MCF 10A (cell line): ENCODE results near the gene MAML2. TPM values are rescaled to one million over a fixed set of nuclear protein-coding genes. Genes with fewer than 3 reads are reported as not detected.

Experiments
- BruUV-seq: library from RNA; stranded (reverse); fragments of 400-500 nt; replicated peaks from 2 replicates; lab custom pipeline; 2021; lab: Mats Ljungman, UMichigan
- CTCF ChIA-PET: fragments of 300-600 bp; sonication (Branson Sonifier 250); formaldehyde crosslinking; extraction: SDS; loops from one replicate; lab custom pipeline; 2021; ENCODE audit warnings: antibody characterized with exemption, inconsistent platforms; lab: Yijun Ruan, JAX
- POLR2A ChIA-PET: fragments of 300-600, 350-650 bp; sonication (Branson Sonifier 250); formaldehyde crosslinking; extraction: SDS; loops from one replicate; lab custom pipeline; 2020; ENCODE audit warnings: antibody characterized with exemption, inconsistent platforms; lab: Yijun Ruan, JAX
- DNase-seq: peaks from one replicate; pipeline ENCODE4 v3.0.0-alpha.2; 2018; ENCODE audit not compliant: unreplicated experiment
- H3K27ac Mint-ChIP-seq: one replicate; pipeline ENCODE4 v1.8.0; 2022; ENCODE audit warnings: mild to moderate bottlenecking, low read depth, mixed read lengths; ENCODE audit not compliant: unreplicated experiment
- H3K27me3 Mint-ChIP-seq: one replicate; pipeline ENCODE4 v1.8.0; 2022; ENCODE audit warnings: mixed read lengths; ENCODE audit not compliant: insufficient read depth, unreplicated experiment
- H3K36me3 Mint-ChIP-seq: one replicate; pipeline ENCODE4 v1.8.0; 2022; ENCODE audit warnings: mild to moderate bottlenecking, moderate library complexity, mixed read lengths; ENCODE audit not compliant: insufficient read depth, unreplicated experiment
- H3K4me1 Mint-ChIP-seq: one replicate; pipeline ENCODE4 v1.8.0; 2022; ENCODE audit warnings: mixed read lengths; ENCODE audit not compliant: insufficient read depth, unreplicated experiment
- H3K4me3 Mint-ChIP-seq: one replicate; pipeline ENCODE4 v1.8.0; 2022; ENCODE audit warnings: mild to moderate bottlenecking, moderate library complexity, mixed read lengths; ENCODE audit not compliant: unreplicated experiment
- H3K9me3 Mint-ChIP-seq: one replicate; pipeline ENCODE4 v1.8.0; 2022; ENCODE audit warnings: mixed read lengths; ENCODE audit not compliant: unreplicated experiment
- intact Hi-C: fragments of 100-400 bp; cut with micrococcal nuclease; formaldehyde crosslinking; loops from 2 replicates; pipeline ENCODE4 v1.14.1; 2022
- total RNA-seq: library from RNA; stranded (reverse); gene quantifications from 2 replicates; pipeline ENCODE4 v1.2.3, GENCODE V29; 2022
- TF ChIP-seq, protein P1 (sequence below): fragments of 200-600 bp; IDR thresholded peaks from one replicate; pipeline ENCODE4 v1.8.0; 2022; ENCODE audit warnings: antibody characterized with exemption, mild to moderate bottlenecking; ENCODE audit not compliant: unreplicated experiment

The MAML2 gene
- total RNA-seq, 1 experiment from 2014 or later: 8.6 TPM

DNA sequence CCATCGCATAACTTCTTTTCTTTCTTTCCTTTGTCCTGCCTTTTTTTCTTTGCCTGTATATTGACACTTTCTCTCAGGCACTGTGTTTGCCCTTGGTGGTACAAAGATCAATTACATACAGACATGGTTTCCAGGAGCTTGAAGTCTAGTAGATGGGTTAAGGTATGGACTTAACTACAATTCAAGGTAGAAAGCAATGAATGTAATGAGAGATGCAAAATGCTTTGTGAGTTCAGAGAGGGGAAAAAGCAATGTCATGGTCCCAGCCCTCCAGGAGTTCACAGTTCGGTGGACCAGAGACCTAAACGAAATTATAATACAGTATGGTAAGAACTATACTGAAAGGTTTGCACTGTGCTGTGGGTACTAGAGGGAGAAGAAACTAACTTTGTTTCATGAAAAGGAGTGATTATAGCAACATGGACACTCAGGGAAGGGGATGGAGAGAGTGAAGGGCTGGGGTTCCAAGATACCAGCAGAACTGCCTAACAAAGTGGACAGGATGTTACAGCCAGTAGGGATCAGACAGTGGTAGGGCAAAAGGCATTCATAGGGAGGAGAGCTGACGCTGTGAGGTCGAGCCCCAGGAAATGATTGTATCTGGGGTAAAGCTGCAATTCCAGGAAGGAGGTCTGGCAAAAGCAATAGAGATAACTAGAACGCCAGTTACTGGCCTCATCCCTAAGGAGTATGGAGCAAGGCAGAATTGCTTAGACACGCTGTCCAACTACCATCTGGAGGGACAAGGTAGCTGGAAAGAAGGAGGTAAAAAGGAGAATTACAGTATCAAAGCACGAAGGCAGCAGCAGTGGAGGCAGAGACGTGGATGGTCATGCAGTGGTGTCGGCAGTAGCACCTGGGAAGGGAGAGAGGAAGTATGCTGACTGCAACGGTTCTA, 260.7 kb downstream of the MAML2 start:
- Mint-ChIP-seq H3K27me3 (no peaks in the 10 kb centered on the region), H3K27ac (no peak overlapping the region), H3K4me1 (no peaks in the 10 kb centered on the region), H3K4me3 (no peak overlapping the region), H3K36me3 (no peaks in the 10 kb centered on the region), H3K9me3 (no peaks in the 10 kb centered on the region)
- TF ChIP-seq, protein P1, sequence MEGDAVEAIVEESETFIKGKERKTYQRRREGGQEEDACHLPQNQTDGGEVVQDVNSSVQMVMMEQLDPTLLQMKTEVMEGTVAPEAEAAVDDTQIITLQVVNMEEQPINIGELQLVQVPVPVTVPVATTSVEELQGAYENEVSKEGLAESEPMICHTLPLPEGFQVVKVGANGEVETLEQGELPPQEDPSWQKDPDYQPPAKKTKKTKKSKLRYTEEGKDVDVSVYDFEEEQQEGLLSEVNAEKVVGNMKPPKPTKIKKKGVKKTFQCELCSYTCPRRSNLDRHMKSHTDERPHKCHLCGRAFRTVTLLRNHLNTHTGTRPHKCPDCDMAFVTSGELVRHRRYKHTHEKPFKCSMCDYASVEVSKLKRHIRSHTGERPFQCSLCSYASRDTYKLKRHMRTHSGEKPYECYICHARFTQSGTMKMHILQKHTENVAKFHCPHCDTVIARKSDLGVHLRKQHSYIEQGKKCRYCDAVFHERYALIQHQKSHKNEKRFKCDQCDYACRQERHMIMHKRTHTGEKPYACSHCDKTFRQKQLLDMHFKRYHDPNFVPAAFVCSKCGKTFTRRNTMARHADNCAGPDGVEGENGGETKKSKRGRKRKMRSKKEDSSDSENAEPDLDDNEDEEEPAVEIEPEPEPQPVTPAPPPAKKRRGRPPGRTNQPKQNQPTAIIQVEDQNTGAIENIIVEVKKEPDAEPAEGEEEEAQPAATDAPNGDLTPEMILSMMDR: no peak
- ChIA-PET CTCF (interaction anchor here (1.8 kb wide), 1 partner anchor 26 kb away, joined by 6 read pairs; no protein-coding TSS in a partner anchor), POLR2A (no interaction called here)
- DNase-seq: no peak
- intact Hi-C loops: no loop called here
- BruUV-seq: no TSS peak

DNA sequence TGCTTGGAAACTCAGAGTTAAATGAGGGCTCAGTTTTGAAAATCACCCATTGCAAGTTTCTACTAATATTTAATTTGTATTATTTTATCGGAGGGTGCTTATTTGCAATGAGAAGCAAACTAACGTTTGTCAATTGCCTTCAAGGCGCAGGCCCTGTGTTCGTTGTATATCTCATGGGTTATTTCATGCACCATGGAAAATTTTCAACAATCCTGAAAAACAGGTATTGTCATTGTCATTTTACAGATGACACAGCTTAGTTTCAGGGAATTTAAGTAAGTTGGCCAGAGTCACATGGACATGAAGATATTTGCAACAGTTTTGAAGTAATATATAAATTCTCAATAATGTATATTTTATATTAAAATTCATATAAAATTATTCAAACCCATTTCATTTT, 261.4 kb downstream of the MAML2 start:
- no peak for DNase-seq
- intact Hi-C loops: no loop called here
- Mint-ChIP-seq H3K4me3 (no peak overlapping the region), H3K27ac (no peak overlapping the region), H3K4me1 (no peaks in the 10 kb centered on the region), H3K36me3 (no peaks in the 10 kb centered on the region), H3K27me3 (no peaks in the 10 kb centered on the region), H3K9me3 (no peaks in the 10 kb centered on the region)
- ChIA-PET CTCF (no interaction called here), POLR2A (interaction anchor here (0.9 kb wide), 1 partner anchor 11 kb away, joined by 3 read pairs; no protein-coding TSS in a partner anchor)
- no TSS peak for BruUV-seq
- TF ChIP-seq, protein P1: no peak

DNA sequence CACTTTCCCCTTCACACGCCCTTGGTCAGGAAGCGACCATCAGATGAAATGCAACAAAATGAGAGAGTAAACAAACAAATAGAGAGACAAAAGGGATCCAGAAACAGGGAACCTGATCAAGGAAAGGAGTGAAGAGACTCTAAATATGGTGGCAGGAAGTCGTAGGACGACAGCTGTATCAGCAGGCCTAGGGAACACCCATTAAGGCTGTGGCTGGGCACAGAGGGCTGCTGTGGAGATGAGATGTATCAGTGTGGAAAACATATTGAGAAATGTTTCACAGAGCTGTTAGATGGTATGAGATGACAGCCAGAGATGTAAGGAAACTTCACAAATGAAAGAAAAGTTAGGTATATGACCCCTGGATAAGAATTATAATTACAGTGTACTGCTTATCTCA, 263.3 kb downstream of the MAML2 start:
- intact Hi-C loops: no loop called here
- no peaks in the 10 kb centered on the region for H3K9me3 Mint-ChIP-seq
- BruUV-seq: no TSS peak
- no peak overlapping the region for H3K4me3 Mint-ChIP-seq
- ChIA-PET CTCF (interaction anchor here (0.5 kb wide), 1 partner anchor 199 kb away, joined by 3 read pairs; no protein-coding TSS in a partner anchor), POLR2A (no interaction called here)
- no peaks in the 10 kb centered on the region for H3K36me3 Mint-ChIP-seq
- no peak overlapping the region for H3K27ac Mint-ChIP-seq
- TF ChIP-seq, protein P1: no peak
- peaks cover 5% of the 10 kb centered on the region for H3K4me1 Mint-ChIP-seq
- H3K27me3 Mint-ChIP-seq: no peaks in the 10 kb centered on the region
- DNase-seq: no peak

DNA sequence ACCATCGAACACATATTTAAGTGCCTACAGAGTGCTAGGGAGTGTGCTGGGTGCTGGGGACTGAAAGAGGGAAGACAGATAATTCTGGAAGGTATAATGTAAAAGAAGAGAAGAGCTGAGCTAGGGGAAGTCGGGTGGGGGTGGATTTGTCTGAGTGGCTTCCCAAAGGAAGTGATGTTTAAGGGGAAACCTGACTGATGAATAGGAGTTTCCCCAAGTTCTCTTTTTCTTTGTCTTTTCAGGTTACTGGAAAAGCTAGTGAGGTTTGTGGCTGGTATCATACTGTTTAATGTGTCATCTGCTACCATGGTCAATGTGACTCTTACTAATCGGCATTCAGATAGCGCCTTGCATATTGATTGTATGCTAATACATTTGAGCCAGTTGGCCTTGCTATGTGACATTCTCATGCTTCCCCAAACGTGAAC, 267.4 kb downstream of the MAML2 start:
- Mint-ChIP-seq H3K36me3 (no peaks in the 10 kb centered on the region), H3K4me3 (no peak overlapping the region), H3K27me3 (no peaks in the 10 kb centered on the region), H3K27ac (no peak overlapping the region), H3K9me3 (no peaks in the 10 kb centered on the region), H3K4me1 (peaks cover 5% of the 10 kb centered on the region)
- intact Hi-C loops: no loop called here
- BruUV-seq: no TSS peak
- POLR2A ChIA-PET: no interaction called here
- no peak for DNase-seq
- CTCF ChIA-PET: interaction anchor here (0.6 to 1.2 kb wide), 4 partner anchors 20 to 207 kb away, joined by 3 to 5 read pairs (median 4); no protein-coding TSS in a partner anchor
- TF ChIP-seq, protein P1: no peak
